Hematopoietic multipotent progenitor cell treated with erythropoietin and hydrocortisone succinate and interleukin-3 and kit ligand, for 15 days (in vitro differentiated cells): ENCODE data around the gene SLX4IP.

ENCODE experiments used
- DNase-seq: peaks from one replicate; pipeline ENCODE4 v3.0.0-alpha.2; 2015; ENCODE audit warnings: low spot score

The SLX4IP gene

DNA sequence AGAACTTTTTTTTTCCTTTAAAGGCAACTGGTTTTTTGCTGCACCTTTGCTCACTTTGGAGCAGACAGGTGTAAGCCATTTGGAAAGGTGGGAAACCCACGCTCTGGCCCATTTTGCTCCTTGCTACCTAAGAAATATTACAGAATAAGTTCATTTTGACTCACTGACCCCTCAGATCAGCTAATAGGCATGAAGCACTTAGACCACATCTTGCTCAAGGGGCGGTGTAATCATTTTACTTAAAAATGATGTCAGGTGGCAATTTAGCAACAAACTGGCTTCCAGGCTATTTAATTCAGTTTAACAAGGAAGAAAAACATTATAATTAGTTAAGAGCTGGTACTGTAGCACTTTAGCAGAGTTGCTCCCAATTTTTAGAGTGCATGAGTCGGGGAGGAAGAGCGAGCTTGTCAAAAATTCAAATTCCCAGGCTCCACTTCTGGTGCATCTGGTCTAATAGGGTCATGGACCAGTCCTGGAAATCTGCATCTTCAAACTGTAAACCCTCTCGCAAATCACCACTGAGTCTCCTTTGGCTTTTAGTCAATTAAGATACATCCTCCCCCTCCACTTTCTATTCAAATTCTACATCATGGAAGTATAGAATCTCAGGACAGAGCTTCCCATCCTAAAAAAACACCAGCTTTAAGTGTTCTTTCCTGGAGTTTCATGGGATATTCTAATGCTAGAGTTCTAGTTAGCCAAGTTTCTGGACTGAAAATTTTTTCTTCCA, 200.5 kb downstream of the SLX4IP start:
- DNase-seq, result no peak

DNA sequence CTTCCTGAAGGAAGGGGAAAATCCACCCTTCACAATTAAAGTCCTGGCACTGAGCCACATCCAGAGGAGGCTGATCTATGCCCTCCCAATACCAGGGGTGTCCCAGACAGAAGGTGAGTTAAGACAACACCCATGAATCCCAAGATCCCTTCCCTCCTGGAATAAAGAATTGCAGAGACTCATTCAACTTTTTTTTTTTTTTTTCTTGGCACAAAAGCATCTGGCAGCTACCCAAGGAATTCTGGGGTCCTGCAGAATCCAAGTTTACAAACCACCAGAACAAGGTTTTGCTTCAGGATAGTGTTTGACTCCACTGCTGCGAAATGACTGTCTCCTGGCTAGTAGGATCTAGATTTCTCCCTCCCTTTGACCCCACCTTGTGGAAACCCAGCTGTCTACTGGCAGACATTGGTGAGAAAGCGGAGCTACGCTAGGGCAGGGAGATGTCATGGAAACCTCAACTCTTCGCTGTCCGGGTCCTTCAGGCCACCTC, 201.3 kb downstream of the SLX4IP start:
- DNase-seq, result no peak

DNA sequence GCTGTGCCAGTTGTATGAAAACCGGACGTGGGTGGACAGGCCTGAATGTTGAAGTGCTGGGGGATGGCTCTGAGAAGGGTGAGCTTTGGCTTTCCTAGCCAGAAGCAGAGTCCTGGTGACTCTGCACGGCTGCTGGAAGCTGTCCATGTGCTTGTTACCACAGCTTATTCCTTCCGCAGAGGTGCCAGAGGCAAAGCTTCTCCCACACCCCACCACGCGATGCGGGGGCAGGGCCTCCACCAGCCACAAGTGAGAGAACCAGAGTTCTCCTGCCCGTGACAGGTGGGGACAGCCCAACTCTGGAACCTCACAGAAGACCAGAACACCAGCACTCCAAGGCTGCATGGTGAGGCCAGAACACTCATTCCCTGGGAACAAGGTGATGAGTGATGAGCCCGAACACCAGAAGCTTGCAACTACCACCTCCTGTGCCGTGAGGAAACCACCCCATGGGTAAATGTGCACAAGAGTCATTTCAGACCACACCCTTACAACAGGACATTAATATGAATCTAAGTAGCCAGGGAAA, 202.0 kb downstream of the SLX4IP start:
- no peak for DNase-seq

DNA sequence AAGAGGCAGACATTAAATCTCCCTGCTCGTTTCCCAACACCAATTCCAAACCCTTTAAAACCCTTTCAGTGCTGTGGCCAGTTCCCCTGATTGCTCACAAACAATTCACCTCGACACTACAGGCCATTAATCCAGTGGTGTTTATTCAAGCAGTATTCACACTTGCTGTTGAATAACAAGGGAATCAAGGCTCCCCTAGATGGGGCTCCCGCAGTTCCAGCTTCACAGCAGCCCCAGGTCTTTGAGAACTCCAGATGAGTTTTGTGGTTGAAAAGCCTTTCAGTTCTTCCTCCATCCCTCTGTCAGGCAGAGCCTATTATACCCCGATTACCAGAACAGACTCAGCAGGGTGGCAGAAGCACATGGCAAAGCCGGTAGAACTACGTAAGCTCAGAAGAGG, 202.5 kb downstream of the SLX4IP start:
- no peak for DNase-seq

DNA sequence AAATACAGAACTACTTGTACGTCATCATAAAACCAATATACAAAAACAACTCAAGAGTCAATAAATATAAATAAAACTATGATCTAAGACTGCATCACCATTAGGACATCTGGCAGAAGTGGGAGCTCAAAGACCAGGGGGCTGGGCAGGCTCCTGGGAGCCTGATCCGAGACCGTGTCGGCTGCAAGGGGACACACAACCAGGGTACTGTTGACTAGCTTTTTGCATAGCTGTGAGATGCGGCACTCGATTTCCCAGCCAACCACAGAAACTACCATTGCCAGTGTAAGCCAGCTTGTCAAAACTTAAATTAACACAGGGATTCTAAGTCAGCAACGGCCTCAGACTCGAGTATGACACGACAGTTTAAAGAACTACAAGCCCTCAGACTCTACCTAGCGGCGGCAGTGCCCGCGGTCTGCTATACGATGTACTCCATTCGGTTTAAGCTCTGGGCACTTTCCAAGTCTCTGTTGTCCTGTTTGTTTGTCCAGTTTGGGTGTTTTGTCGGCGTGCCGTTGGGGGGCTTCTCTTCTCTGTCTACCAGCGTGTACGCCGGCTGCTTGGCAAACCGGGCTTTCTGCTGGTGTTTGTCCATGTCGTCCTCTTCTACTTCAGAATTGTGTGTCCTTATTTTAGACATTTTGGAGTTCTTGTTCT, 204.1 kb downstream of the SLX4IP start:
- no peak for DNase-seq

DNA sequence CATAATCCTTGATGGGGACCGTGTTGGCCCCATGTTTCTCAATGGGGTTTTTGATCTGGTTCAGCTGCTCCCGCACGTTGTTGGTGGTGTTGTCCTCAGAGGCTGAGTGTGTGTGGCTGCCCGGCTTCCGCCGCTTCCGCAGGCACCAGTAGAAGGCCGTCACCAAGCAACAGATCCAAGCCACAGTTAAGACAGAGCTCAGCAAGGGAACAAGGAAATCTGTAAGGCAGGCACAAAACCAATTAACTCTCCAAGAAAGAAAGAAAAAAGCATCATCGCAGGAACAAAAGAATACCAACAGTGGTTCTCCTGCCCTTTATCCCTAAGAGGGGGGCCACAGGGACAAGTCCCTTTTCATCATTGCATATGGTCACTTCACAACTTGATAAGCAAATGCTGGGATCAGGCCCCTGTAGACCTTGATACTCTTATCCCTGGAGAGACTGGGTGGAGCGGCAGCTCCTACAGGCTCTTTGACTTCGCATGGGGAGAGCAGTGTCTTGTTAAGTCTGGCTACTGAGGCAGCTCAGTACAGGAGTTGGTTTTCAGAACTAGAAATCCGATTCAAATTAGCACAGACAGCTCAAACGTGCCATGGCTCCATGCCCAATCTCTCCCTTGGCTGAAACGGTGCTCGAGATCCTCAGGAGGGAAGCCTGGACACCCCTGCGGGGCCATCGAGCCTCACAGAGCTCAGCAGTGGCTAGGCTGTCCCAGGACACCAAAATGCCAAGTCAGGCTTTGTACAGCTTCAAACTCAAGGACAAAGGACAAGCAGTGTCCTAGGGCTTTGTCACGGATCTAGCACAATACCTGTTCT, 204.8 kb downstream of the SLX4IP start:
- DNase-seq, result no peak

DNA sequence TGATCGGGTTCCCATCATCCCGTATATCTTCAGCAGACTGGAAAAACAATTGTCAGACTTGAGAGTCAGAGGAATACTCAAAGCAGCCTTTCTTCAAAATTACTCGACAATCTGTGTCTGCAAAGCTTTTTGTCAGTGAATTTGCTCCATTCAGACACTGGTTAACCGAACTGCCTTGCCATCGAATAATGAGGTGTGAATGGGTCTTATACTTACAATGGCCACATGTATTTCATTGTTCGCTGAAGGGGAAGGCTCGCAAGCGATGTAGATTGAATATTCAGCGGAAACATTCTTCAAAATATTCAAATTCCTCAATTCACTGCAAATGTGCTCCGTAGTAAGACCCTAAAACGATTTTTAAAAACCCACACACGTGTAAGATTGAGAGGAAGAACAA, 205.8 kb downstream of the SLX4IP start:
- no peak for DNase-seq

DNA sequence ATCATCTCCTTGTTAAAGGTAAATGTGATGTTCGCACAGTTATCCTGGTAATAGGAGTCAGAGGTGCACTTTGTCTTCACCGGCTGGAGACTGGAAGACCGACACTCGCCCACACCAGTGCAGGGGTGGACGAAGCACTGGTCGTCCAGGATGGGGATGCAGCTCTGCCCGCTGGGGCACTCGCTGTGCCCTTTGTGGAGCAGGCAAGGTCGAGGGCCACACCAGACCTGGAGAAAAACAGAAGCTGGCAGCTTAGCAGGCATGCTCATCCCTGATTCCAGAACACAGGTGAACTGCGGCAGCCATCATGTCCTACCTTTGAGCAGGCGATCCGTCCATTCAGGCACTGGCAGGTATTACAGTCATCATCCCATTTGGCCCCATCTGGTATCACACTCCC, 206.4 kb downstream of the SLX4IP start:
- DNase-seq, result no peak

DNA sequence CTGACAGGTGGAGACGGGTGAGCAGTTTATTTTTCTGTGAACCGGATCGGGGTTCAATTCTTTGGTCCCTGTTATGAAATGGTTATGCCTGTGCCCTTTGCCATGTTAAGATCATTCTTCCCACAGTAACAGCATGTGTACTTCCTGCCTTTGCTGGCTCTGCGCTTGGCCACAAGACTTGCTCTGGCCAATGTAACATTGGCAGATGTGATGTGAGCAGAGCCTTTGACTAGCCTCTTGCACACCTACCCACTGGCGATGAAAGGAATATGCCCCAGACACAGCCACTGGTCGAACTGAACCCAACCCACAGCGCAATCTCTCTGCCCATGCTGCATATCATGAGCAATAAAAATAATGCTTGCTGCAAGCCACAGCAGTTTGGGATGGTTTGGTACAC, 206.8 kb downstream of the SLX4IP start:
- DNase-seq, result no peak

DNA sequence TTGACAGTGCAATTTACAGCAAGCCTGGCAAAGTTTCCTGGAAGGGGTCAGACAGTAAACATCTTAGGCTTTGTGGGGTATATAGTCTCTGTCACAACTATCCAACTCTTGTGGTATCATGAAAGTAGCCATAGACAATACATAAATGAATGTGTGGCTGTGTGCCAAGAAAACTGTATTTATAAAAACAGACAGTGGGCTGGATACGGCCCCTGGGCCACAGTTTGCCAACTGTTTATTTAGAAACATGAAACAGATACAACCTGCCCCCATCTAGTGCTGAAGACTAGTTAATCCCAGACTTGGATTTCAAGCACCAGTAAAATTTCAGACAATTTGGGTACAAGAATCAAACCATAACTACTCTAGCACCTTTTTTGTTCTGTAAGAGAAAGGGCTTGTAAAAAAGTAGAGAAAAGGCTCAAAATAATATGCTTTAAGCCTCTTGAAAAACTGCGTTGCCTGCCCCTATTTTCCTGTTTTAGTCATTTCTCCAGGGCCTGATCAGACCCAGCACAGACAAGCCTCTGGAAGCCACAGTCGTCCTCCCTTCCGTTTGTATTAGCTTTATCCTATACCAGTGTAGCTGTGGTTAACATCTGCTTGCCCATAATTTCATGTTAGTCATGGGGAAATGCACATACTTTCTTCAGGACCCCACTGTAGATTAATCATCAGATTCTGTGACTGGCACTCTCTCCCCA, 207.9 kb downstream of the SLX4IP start:
- no peak for DNase-seq

DNA sequence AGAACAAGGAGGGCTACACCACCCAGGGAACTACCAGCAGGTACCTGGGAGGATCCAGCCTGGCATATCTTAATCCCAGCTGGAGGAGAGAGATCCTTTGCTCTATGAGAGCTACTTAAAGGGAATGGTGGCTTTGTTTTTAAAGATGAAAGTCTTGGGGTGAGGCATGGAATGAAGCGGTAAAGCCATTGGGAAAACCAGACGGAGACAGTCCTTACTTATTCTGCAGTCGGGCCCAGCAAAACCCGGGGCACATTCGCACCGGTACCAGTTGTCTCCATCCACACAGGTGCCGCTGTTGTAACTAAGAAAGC, 208.4 kb downstream of the SLX4IP start:
- DNase-seq, result no peak

DNA sequence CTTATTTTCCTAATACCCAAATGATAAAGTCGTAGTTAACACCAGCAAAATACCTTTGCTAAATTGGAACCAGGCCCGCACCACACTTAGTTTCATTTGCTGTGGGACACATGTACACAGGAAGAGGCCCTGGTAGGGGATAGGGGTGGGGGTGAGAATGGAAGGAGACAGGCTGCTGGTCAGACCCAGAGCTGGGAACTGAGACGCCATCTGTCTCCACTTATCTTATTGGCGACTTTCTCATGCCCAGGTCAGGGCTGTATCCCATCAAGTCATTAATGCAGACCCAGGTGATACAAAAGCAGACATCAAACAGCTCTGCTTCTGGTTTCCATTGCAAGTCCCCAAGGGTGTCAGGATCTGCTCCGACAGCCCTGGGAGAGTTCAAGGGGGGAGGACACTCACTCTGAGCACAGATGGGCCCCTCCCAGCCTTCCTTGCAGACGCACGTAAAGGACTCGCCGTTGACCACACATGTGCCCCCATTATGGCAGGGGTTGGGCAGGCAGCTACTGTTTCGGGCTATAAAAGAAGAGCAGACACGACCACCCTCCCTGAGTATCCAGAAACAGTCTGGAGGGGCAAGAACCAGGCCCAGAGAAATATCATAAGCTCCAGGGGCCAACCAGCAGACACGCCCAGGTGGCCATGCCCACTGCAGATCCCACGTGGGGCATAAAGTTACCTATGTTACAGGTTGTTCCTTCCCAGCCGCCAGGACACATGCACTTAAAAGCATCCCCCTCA, 209.5 kb downstream of the SLX4IP start:
- no peak for DNase-seq

DNA sequence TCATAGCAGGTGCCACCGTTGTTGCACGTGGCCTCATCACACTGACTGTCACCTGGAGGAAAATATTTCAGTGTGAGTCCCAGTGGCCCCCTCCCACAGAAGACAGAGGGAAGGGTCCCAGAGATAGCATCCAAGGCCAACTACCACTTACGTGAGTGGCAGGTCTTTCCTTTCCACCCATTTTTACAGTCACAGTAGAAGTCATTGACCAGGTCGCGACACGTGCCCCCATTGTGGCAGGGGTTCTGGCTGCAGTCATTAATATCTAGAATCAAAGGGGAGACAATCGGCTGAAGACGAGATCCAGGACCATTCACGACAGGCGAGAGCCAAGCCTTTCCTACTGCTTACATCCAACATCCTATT, 210.1 kb downstream of the SLX4IP start:
- no peak for DNase-seq

DNA sequence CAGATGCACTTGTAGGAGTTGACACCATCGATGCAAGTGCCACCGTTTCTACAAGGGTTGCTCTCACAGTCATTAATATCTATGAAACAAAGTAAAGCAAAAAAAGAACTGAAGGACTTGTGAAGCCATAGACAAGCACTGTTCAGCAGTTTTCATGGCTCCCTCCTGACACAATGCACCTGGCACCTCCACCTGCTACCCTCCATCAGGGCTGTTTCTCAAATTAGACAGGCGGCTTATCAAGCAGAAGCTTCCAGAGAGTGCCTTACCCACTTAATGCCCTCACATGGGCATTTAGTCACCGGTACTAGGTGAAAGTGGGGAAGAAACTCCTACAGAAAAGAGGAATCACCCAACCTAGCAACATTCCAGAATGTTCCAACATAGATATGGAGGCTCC, 210.9 kb downstream of the SLX4IP start:
- no peak for DNase-seq

DNA sequence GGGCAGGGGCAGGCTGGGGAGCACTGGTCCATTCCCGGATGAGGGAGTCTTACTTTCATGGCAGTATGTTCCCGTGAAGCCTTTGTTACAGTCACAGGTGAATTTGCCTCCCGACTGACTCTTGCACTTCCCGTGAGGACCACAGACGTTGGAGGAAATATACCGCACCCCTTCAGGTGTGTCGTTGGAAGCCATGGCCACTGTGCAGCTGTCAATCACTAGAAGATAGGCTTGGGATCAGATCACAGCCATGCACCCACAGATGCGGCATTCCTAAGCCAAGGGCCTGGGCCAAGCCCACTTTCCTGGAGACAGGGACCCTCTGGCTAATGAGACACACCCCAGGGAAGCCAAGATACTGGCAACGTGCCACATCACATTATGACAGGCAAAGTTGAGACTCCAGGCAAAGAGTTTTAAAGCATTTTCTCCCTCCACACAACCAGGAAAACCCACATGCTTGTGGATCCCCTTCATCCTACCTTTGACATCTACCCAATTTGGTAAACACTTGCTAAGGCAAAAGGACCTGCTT, 211.8 kb downstream of the SLX4IP start:
- no peak for DNase-seq

DNA sequence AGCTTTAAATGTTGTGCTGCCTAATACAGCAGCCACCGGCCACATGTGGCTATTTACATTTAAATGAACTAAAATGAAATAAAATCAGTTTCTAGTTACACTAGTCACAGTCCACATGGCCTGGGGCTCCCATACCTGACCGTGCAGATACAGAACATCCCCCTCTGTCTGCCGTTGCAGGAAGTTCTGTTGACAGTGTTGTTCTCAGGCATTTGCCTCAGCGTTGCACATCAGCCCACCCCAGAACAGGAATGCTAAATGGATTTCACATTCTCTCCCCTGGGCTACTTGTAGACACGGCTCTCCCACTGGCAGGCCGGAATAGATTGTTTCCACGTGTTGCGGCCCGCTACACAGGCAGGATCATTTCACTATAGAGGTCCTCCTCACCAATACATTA, 212.4 kb downstream of the SLX4IP start:
- no peak for DNase-seq

DNA sequence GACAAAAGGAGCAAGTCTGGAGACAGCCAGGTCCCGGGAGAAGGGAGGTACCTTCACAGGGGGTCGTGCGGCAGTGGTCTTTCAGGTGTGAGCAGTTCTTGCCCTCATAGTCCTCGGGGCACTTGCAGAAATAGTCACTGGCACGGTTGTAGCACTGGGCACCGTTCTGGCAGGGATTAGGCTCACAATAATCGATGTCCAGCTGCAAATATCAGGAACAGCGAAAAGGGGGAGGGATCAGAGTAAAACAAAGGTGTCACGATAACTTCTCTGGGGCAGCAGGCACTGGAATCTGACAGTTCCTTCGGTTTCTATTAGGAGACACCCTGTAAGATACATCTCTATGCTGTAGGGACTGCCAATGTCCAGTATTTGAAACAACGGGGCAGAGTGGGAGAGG, 212.8 kb downstream of the SLX4IP start:
- no peak for DNase-seq

DNA sequence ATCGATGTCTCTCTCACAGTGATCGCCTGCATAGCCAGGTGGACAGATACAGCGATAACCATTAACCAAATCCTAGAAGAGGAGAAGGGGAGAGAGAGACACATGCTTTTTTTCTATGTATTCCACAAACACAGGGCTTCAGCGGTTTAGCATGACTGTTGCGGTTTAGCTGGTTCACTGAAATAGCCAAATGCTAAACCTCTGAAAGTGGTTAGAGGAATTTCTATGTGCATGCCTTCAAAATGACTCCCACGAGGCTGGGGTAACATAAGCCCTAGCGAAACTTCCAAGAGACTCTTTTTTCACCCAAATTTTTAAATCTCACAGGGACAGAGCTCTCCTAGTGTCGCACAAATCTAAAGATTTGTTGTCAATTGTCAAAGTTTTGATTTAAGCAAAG, 213.5 kb downstream of the SLX4IP start:
- no peak for DNase-seq

DNA sequence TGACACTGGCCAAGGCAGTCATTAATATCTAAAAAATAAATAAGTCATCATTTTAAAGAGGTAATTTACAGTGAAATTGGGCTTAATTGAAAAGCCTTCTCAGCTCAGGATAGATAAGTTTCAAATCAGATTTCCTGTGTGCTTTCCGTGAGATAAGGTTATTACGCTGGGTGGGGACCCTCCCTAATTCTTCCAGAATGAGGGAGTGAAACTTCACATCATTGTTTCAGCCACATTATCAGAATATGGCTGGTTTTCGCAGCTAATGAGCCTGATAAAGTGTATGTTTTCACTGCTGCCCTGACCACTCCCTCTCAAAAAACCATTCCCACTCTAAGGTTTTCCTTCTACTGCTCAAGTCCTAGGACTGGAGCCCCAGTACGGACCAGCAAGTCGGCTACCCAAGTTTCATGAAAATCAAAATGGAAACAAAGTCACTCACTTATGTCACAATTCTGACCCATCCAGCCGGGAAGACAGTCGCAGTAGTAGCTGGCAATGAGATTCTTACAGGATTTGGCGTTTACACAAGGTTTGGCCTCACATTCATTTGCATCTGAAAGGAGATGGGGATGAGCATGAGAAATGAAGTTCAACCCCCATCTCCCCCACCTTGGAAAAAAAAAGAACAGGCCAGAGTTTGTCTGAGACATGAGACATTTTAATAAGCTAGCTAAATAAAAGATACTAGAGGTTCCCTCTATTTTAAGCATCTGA, 214.1 kb downstream of the SLX4IP start:
- no peak for DNase-seq

DNA sequence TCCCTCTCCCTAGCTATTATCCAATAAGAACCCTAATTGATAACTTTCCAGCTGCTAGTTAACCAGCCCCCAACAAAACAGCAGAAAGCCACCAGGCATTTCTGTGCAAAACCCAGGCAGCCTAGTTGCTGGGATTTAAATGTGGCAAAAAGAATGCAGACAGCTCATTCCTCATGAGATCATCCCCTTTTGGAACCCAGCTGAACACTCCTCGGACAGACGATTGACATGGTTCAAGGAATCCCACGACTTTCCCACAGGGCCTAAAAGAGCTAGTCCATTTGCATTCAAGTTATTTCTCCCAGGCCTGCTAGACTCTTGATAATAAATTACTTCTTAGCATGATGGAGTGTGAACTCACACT, 214.7 kb downstream of the SLX4IP start:
- no peak for DNase-seq
